HEK293 (cell line): ENCODE data around the gene DGCR2.

Experiments used
- HOXD13 ChIP-seq: sonication (generic); formaldehyde crosslinking; IDR thresholded peaks from 2 replicates; pipeline ENCODE4 v1.8.0; 2022; ENCODE audit warnings: missing genetic modification reagents, borderline replicate concordance
- YY1 ChIP-seq: fragments of 450-650 bp; formaldehyde crosslinking; IDR thresholded peaks from 2 replicates; pipeline ENCODE4 v1.5.1; 2018; ENCODE audit warnings: missing biosample characterization, missing genetic modification characterization
- ZBTB17 ChIP-seq: fragments of 450-650 bp; formaldehyde crosslinking; IDR thresholded peaks from 2 replicates; pipeline ENCODE4 v1.5.1; 2016; ENCODE audit warnings: missing biosample characterization, missing genetic modification characterization
- ZNF2 ChIP-seq: fragments of 450-650 bp; formaldehyde crosslinking; IDR thresholded peaks from 2 replicates; pipeline ENCODE4 v1.5.1; 2016; ENCODE audit warnings: missing biosample characterization, missing genetic modification characterization
- ZNF555 ChIP-seq: fragments of 450-650 bp; formaldehyde crosslinking; conservative IDR thresholded peaks from 2 replicates; pipeline ENCODE4 v1.5.1; 2017; ENCODE audit warnings: missing biosample characterization, mild to moderate bottlenecking, missing genetic modification characterization, inconsistent platforms
- ZNF747 ChIP-seq: fragments of 450-650 bp; formaldehyde crosslinking; IDR thresholded peaks from 2 replicates; pipeline ENCODE4 v1.5.1; 2016; ENCODE audit warnings: missing biosample characterization, missing genetic modification characterization
- TF ChIP-seq, protein P1 (sequence below): fragments of 450-650 bp; formaldehyde crosslinking; IDR thresholded peaks from 2 replicates; pipeline ENCODE4 v1.5.1; 2016; ENCODE audit warnings: missing biosample characterization, missing genetic modification characterization
- TF ChIP-seq, protein P2 (sequence below): fragments of 450-650 bp; formaldehyde crosslinking; IDR thresholded peaks from 2 replicates; pipeline ENCODE4 v1.5.1; 2016; ENCODE audit warnings: missing biosample characterization, missing genetic modification characterization
- TF ChIP-seq, protein P3 (sequence below): fragments of 450-650 bp; formaldehyde crosslinking; IDR thresholded peaks from 2 replicates; pipeline ENCODE4 v1.5.1; 2016; ENCODE audit warnings: missing biosample characterization, missing genetic modification characterization

GRCh38 chr22:19040888-19041703 is 81.1 kb downstream of the DGCR2 start:
- TF ChIP-seq, protein P1, sequence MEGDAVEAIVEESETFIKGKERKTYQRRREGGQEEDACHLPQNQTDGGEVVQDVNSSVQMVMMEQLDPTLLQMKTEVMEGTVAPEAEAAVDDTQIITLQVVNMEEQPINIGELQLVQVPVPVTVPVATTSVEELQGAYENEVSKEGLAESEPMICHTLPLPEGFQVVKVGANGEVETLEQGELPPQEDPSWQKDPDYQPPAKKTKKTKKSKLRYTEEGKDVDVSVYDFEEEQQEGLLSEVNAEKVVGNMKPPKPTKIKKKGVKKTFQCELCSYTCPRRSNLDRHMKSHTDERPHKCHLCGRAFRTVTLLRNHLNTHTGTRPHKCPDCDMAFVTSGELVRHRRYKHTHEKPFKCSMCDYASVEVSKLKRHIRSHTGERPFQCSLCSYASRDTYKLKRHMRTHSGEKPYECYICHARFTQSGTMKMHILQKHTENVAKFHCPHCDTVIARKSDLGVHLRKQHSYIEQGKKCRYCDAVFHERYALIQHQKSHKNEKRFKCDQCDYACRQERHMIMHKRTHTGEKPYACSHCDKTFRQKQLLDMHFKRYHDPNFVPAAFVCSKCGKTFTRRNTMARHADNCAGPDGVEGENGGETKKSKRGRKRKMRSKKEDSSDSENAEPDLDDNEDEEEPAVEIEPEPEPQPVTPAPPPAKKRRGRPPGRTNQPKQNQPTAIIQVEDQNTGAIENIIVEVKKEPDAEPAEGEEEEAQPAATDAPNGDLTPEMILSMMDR (tag by site-specific recombination) = no peak
- TF ChIP-seq HOXD13 (CRISPR knock-in tag) = no peak
- TF ChIP-seq ZNF2 = no peak
- TF ChIP-seq, protein P2, sequence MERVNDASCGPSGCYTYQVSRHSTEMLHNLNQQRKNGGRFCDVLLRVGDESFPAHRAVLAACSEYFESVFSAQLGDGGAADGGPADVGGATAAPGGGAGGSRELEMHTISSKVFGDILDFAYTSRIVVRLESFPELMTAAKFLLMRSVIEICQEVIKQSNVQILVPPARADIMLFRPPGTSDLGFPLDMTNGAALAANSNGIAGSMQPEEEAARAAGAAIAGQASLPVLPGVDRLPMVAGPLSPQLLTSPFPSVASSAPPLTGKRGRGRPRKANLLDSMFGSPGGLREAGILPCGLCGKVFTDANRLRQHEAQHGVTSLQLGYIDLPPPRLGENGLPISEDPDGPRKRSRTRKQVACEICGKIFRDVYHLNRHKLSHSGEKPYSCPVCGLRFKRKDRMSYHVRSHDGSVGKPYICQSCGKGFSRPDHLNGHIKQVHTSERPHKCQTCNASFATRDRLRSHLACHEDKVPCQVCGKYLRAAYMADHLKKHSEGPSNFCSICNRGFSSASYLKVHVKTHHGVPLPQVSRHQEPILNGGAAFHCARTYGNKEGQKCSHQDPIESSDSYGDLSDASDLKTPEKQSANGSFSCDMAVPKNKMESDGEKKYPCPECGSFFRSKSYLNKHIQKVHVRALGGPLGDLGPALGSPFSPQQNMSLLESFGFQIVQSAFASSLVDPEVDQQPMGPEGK = no peak
- TF ChIP-seq ZNF747 (tag by site-specific recombination) = no peak
- no peak for TF ChIP-seq YY1 (tag by site-specific recombination)
- no peak for TF ChIP-seq ZBTB17 (tag by site-specific recombination)
- TF ChIP-seq ZNF555 (tag by site-specific recombination) = no peak
- TF ChIP-seq, protein P3, sequence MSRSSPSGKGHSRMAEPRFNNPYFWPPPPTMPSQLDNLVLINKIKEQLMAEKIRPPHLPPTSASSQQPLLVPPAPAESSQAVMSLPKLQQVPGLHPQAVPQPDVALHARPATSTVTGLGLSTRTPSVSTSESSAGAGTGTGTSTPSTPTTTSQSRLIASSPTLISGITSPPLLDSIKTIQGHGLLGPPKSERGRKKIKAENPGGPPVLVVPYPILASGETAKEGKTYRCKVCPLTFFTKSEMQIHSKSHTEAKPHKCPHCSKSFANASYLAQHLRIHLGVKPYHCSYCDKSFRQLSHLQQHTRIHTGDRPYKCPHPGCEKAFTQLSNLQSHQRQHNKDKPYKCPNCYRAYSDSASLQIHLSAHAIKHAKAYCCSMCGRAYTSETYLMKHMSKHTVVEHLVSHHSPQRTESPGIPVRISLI (tag by site-specific recombination) = no peak
